Endothelial cell (in vitro differentiated cells): ENCODE measurements around the gene RIN1. TPM values are rescaled to one million over a fixed set of nuclear protein-coding genes. Genes with fewer than 3 reads are reported as not detected.

ENCODE experiments used
- DNase-seq: peaks from one replicate; pipeline ENCODE4 v3.0.0; 2021; ENCODE audit warnings: low spot score
- H3K27ac Mint-ChIP-seq: one replicate; pipeline ENCODE4 v1.8.0; 2021; ENCODE audit warnings: mixed read lengths, inconsistent platforms; ENCODE audit not compliant: unreplicated experiment
- H3K27me3 Mint-ChIP-seq: one replicate; pipeline ENCODE4 v1.8.0; 2021; ENCODE audit warnings: mild to moderate bottlenecking, moderate library complexity, mixed read lengths, inconsistent platforms; ENCODE audit not compliant: unreplicated experiment
- H3K36me3 Mint-ChIP-seq: one replicate; pipeline ENCODE4 v1.8.0; 2021; ENCODE audit warnings: mild to moderate bottlenecking, low read depth, mixed read lengths, inconsistent platforms; ENCODE audit not compliant: unreplicated experiment
- H3K4me1 Mint-ChIP-seq: one replicate; pipeline ENCODE4 v1.8.0; 2021; ENCODE audit warnings: mild to moderate bottlenecking, mixed read lengths, inconsistent platforms; ENCODE audit not compliant: unreplicated experiment
- H3K4me3 Mint-ChIP-seq: one replicate; pipeline ENCODE4 v1.8.0; 2021; ENCODE audit warnings: mild to moderate bottlenecking, mixed read lengths, inconsistent platforms; ENCODE audit not compliant: unreplicated experiment
- H3K9me3 Mint-ChIP-seq: one replicate; pipeline ENCODE4 v1.8.0; 2021; ENCODE audit warnings: mixed read lengths, inconsistent platforms; ENCODE audit not compliant: unreplicated experiment
- total RNA-seq: library from RNA; stranded (reverse); fragmentation: NEBNext Ultra II Directional; extraction: Animal tissue kit (Norgen Biotek cat#: 25700); gene quantifications from one replicate; pipeline ENCODE4 v1.2.1, GENCODE V29; 2021; ENCODE audit not compliant: unreplicated experiment
- TF ChIP-seq, protein P1 (sequence below): fragments of 200-600 bp; sonication (generic); IDR thresholded peaks from one replicate; pipeline ENCODE4 v1.5.0; 2021; ENCODE audit warnings: antibody characterized with exemption; ENCODE audit not compliant: unreplicated experiment

The RIN1 gene
- total RNA-seq, 1 donor from 2014 or later = 4.8 TPM

DNA sequence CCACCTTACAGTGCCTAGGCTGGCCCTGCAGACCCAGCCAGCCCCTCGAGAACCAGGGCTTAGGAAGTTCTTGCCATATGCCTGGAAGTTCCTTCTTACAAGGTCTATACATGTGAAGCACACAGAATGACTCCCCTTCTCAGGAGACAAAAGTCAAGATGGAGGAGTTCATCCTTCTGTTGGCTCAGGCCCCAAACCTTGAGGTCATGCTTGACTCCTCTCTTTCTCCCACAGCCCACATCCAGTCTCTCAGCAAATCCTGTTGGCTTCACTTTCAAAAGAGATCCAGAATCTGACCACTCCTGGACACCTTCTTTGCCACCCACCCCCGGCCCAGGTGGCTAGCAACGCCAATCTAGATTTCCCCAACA lies 17.6 kb downstream of the RIN1 start:
- H3K27ac Mint-ChIP-seq = peak overlapping the region; percentile 36
- peaks cover 5% of the 10 kb centered on the region for H3K36me3 Mint-ChIP-seq
- peak overlapping the region; percentile 12 for H3K4me3 Mint-ChIP-seq
- TF ChIP-seq, protein P1, sequence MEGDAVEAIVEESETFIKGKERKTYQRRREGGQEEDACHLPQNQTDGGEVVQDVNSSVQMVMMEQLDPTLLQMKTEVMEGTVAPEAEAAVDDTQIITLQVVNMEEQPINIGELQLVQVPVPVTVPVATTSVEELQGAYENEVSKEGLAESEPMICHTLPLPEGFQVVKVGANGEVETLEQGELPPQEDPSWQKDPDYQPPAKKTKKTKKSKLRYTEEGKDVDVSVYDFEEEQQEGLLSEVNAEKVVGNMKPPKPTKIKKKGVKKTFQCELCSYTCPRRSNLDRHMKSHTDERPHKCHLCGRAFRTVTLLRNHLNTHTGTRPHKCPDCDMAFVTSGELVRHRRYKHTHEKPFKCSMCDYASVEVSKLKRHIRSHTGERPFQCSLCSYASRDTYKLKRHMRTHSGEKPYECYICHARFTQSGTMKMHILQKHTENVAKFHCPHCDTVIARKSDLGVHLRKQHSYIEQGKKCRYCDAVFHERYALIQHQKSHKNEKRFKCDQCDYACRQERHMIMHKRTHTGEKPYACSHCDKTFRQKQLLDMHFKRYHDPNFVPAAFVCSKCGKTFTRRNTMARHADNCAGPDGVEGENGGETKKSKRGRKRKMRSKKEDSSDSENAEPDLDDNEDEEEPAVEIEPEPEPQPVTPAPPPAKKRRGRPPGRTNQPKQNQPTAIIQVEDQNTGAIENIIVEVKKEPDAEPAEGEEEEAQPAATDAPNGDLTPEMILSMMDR = no peak
- H3K27me3 Mint-ChIP-seq = peaks cover 25% of the 10 kb centered on the region
- H3K4me1 Mint-ChIP-seq = peaks cover 21% of the 10 kb centered on the region
- H3K9me3 Mint-ChIP-seq = no peaks in the 10 kb centered on the region
- DNase-seq = no peak

- no peak for DNase-seq
- H3K27ac Mint-ChIP-seq = peak overlapping the region; percentile 72
- peaks cover 25% of the 10 kb centered on the region for H3K27me3 Mint-ChIP-seq
- peaks cover 21% of the 10 kb centered on the region for H3K4me1 Mint-ChIP-seq
- H3K36me3 Mint-ChIP-seq = peaks cover 5% of the 10 kb centered on the region
- TF ChIP-seq, protein P1 = no peak
- H3K4me3 Mint-ChIP-seq = peak overlapping the region; percentile 31
- H3K9me3 Mint-ChIP-seq = no peaks in the 10 kb centered on the region
These were observed 18.3 kb downstream of the RIN1 start for GRCh38 chr11:66317723-66318599.

GRCh38 chr11:66317322-66317722 lies 18.9 kb downstream of the RIN1 start:
- Mint-ChIP-seq H3K27me3 (peaks cover 24% of the 10 kb centered on the region), H3K27ac (peak overlapping the region; percentile 72), H3K4me1 (peaks cover 21% of the 10 kb centered on the region), H3K36me3 (peaks cover 5% of the 10 kb centered on the region), H3K9me3 (no peaks in the 10 kb centered on the region), H3K4me3 (no peak overlapping the region)
- DNase-seq = no peak
- TF ChIP-seq, protein P1 = no peak

DNA sequence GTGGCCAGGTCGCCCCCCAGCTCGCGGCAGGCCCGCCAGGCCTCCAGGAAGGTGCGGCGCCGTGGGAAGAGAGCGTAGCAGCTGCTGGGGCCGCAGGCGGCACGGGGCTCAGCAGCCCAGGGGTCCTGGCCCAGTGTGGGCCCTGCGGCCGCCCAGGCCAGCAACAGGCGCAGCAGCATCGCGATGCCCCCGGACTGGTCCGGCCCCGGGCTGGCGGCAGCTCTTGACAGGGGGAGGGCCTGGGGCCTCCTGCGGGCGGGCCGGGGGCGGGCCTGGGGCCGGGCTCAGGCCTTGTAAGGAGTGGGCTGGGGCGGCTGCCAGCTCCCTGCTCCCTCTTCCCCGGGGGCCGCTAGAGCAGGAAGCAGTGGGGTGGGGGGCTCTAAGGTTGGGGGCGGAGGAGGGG lies 19.4 kb downstream of the RIN1 start, which contains the start of gene CD248:
CD248 (minus strand) TSS at position 196 of the 403 bp plus-strand sequence; CDS start at position 179, 17 bp downstream.
- peaks cover 22% of the 10 kb centered on the region for H3K4me1 Mint-ChIP-seq
- peak within 1 kb of the TSS; percentile 72 for H3K27ac Mint-ChIP-seq
- no peak within 1 kb of the TSS for H3K4me3 Mint-ChIP-seq
- peaks cover 5% of the 10 kb centered on the region for H3K36me3 Mint-ChIP-seq
- H3K9me3 Mint-ChIP-seq = no peaks in the 10 kb centered on the region
- TF ChIP-seq, protein P1 = no peak
- DNase-seq = peak; percentile 37
- peaks cover 23% of the 10 kb centered on the region for H3K27me3 Mint-ChIP-seq
